ENCODE data around the gene MSANTD7. TPM values are rescaled to one million over a fixed set of nuclear protein-coding genes. Genes with fewer than 3 reads are reported as not detected.

The MSANTD7 gene
- total and polyA plus RNA-seq, 12 donors: 2.6 to 14.8 (median 7.5) TPM

DNA sequence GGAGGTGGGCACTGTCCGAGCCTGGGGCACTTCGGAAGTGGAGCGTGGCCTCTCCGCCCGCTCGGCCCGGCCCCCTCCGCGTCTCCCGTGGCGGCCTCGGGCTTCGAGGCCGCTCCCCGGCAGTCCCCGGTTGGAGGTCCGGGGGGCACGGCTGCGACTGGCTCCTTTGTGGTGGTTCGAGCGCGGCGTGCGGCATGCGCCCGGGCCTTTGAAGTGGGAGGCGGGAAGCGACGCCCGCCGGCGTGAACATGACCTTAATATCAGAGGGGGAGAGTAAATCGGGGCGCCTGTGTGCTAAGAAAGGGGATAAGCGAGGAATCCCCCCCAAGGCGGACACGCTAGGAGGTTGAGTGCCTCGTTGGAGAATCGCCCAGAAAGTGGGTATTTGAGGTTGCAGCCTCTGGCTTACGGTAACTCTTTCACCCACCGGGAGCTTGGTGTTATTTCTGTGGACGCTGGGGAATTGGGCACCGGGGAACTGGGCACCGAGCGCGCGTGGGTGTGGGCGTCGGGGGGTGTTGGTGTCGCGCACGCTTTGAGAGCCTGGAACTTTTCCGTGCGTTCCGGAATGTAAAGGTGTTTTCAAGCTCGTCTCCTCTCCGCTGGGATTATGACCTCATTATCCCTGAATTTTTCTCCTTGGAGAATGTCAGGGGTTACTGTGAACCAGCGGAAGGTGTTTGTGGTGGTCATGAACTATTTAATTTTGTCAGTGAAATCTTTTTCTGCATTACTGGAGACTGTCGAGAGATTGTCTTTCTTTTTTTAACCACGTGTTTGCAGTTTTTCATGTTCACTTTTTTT is 41.2 kb downstream of the MSANTD7 start:
- peak overlapping the region; percentile 53 to 94 (median 68) for H3K4me3 ChIP-seq
- peak overlapping the region in 4 of 5 donors; percentile 83 to 99 (median 96) for H3K27ac ChIP-seq
- DNase-seq: peak in 6 of 7 donors; percentile 26 to 57 (median 32)
- H3K36me3 ChIP-seq (replicated peaks in 1 of 2): no peaks in the 10 kb centered on the region
- intact Hi-C loops (cut with DNase I): no loop called here
- H3K9me3 ChIP-seq (replicated peaks in 1 of 3): no peaks in the 10 kb centered on the region
- H3K4me1 ChIP-seq (replicated peaks in 1 of 2): peaks cover 4 to 33% of the 10 kb centered on the region in 2 donors
- no peaks in the 10 kb centered on the region for H3K27me3 ChIP-seq
- 0 to 1% (median 0%) methylated on average over 16 to 60 of the region's 60 CpGs for WGBS, 4 donors
- TF ChIP-seq, protein P1, sequence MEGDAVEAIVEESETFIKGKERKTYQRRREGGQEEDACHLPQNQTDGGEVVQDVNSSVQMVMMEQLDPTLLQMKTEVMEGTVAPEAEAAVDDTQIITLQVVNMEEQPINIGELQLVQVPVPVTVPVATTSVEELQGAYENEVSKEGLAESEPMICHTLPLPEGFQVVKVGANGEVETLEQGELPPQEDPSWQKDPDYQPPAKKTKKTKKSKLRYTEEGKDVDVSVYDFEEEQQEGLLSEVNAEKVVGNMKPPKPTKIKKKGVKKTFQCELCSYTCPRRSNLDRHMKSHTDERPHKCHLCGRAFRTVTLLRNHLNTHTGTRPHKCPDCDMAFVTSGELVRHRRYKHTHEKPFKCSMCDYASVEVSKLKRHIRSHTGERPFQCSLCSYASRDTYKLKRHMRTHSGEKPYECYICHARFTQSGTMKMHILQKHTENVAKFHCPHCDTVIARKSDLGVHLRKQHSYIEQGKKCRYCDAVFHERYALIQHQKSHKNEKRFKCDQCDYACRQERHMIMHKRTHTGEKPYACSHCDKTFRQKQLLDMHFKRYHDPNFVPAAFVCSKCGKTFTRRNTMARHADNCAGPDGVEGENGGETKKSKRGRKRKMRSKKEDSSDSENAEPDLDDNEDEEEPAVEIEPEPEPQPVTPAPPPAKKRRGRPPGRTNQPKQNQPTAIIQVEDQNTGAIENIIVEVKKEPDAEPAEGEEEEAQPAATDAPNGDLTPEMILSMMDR (IDR thresholded peaks at IDR 0.05): no peak
- TF ChIP-seq POLR2A (IDR thresholded peaks at IDR 0.05): no peak

DNA sequence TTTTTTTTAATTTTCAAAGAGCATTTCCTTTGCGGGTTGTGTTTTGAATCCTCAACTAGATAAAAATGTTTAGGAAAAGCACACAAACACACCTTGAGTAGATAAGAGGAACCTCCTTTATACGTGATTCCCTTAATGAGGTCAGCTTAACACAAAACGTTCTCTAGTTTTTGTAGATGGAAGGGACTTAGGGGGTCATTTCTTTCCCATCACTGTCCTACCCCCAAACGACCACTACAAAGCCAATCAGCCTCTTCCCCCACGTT is 41.8 kb downstream of the MSANTD7 start:
- intact Hi-C loops (cut with DNase I): no loop called here
- no peak for TF ChIP-seq POLR2A (IDR thresholded peaks at IDR 0.05)
- TF ChIP-seq, protein P1 (IDR thresholded peaks at IDR 0.05): no peak
- H3K4me1 ChIP-seq (replicated peaks in 1 of 2): peaks cover 3 to 31% of the 10 kb centered on the region in 2 donors
- no peaks in the 10 kb centered on the region for H3K9me3 ChIP-seq (replicated peaks in 1 of 3)
- no peaks in the 10 kb centered on the region for H3K36me3 ChIP-seq (replicated peaks in 1 of 2)
- 0 to 3% (median 2%) methylated on average over 5 of the region's 5 CpGs for WGBS, 4 donors
- no peak for DNase-seq
- H3K27ac ChIP-seq: no peak overlapping the region
- H3K4me3 ChIP-seq: peak overlapping the region in 2 of 4 donors; percentile 77 to 94
- no peaks in the 10 kb centered on the region for H3K27me3 ChIP-seq

DNA sequence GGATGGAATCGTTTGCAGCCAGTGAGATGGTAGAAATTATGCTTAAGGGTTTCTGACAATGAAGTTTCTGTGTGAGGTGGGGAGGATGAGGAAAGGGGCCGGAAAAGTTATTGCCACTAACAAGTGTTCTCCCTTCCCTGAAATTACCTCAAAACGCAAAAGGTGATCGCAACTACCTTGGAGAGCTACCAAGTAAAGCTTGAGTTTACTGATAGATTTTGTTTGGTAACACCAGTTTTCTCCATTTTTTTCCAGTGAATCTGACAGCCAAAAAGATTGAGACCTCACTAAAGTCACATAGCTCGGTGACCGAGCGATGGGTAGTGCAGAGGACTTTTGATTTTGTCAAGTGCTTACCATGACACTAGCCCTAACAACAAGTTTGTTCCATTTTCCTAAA is 42.1 kb downstream of the MSANTD7 start:
- peak overlapping the region in 1 of 4 donors; percentile 94 for H3K4me3 ChIP-seq
- H3K27me3 ChIP-seq: no peaks in the 10 kb centered on the region
- DNase-seq: no peak
- 55 to 64% (median 61%) methylated on average over 7 of the region's 7 CpGs for WGBS, 4 donors
- H3K4me1 ChIP-seq (replicated peaks in 1 of 2): peaks cover 0 to 30% of the 10 kb centered on the region in 2 donors
- H3K27ac ChIP-seq: no peak overlapping the region
- intact Hi-C loops (cut with DNase I): no loop called here
- no peaks in the 10 kb centered on the region for H3K36me3 ChIP-seq (replicated peaks in 1 of 2)
- H3K9me3 ChIP-seq (replicated peaks in 1 of 3): no peaks in the 10 kb centered on the region
- TF ChIP-seq POLR2A (IDR thresholded peaks at IDR 0.05): no peak
- TF ChIP-seq, protein P1 (IDR thresholded peaks at IDR 0.05): no peak

DNA sequence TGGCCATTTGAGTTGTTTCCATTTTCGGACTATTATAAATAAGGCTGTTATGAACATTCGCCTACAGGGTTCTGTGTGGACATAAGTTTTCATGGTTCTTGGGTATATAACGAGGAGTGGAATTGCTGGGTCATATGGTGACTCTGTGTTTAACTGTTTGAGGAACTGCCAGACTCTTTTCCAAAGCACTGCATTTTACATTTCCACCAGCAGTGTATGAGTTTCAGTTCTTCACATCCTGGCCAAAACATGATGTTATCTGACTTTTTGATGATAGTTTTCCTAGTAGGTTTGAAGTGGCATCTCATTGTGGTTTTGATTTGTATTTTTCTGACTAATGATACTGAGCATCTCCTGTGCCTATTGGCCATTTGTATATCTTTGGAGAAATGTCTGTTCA is 46.0 kb downstream of the MSANTD7 start:
- intact Hi-C loops (cut with DNase I): no loop called here
- no peak for TF ChIP-seq POLR2A (IDR thresholded peaks at IDR 0.05)
- TF ChIP-seq, protein P1 (IDR thresholded peaks at IDR 0.05): no peak
- Histone ChIP-seq H3K36me3 (replicated peaks in 1 of 2) (no peaks in the 10 kb centered on the region), H3K27ac (no peak overlapping the region), H3K4me1 (replicated peaks in 1 of 2) (peaks cover 0 to 17% of the 10 kb centered on the region in 2 donors), H3K4me3 (no peak overlapping the region), H3K27me3 (no peaks in the 10 kb centered on the region), H3K9me3 (replicated peaks in 1 of 3) (no peaks in the 10 kb centered on the region)
- DNase-seq: no peak
- 92 to 93% (median 92%) methylated on average over 3 of the region's 3 CpGs for WGBS, 4 donors

Other genes starting within 250 kb of the MSANTD7 start
- 10 to 100 TPM; 20.9 to 81.7 (median 53.9) TPM for gene FAM107B, start 63.4 kb upstream of the MSANTD7 start, total RNA-seq
- gene FAM107B, start 63.4 kb upstream of the MSANTD7 start, polyA plus RNA-seq: 10 to 100 TPM; 16.0 to 78.9 (median 21.8) TPM
- gene CDNF, start 269 bp upstream of the MSANTD7 start, total RNA-seq: 1 to 10 TPM in 8 of 9 donors, under 1 TPM in 1; 0.97 to 6.6 (median 2.9) TPM
- gene CDNF, start 269 bp upstream of the MSANTD7 start, polyA plus RNA-seq: 1 to 10 TPM; 2.3 to 5.2 (median 3.6) TPM
- 10 to 100 TPM in 5 of 9 donors, 1 to 10 TPM in 4; 5.4 to 20.0 (median 11.3) TPM for gene HSPA14, start within 50 bp of the MSANTD7 start, total RNA-seq
- gene HSPA14, start within 50 bp of the MSANTD7 start, polyA plus RNA-seq: 10 to 100 TPM; 12.6 to 17.2 (median 13.4) TPM
- gene SUV39H2, start 40.6 kb downstream of the MSANTD7 start, total RNA-seq: 10 to 100 TPM in 1 of 9 donors, 1 to 10 TPM in 8; 3.5 to 19.1 (median 6.4) TPM
- 1 to 10 TPM; 1.7 to 9.9 (median 1.8) TPM for gene SUV39H2, start 40.6 kb downstream of the MSANTD7 start, polyA plus RNA-seq
- 10 to 100 TPM in 2 of 9 donors, 1 to 10 TPM in 7; 2.9 to 13.4 (median 8.6) TPM for gene DCLRE1C, start 115.8 kb downstream of the MSANTD7 start, total RNA-seq
- 1 to 10 TPM; 1.8 to 8.5 (median 7.6) TPM for gene DCLRE1C, start 115.8 kb downstream of the MSANTD7 start, polyA plus RNA-seq
- gene MEIG1, start 121.1 kb downstream of the MSANTD7 start, total RNA-seq: 1 to 10 TPM in 2 of 9 donors, not detected in 7; 1.1 TPM
- under 1 TPM; 0.44 to 0.97 (median 0.95) TPM for gene MEIG1, start 121.1 kb downstream of the MSANTD7 start, polyA plus RNA-seq
- 1 to 10 TPM in 3 of 9 donors, under 1 TPM in 6; 0.18 to 2.8 (median 0.67) TPM for gene OLAH, start 205.6 kb downstream of the MSANTD7 start, total RNA-seq
- gene OLAH, start 205.6 kb downstream of the MSANTD7 start, polyA plus RNA-seq: 1 to 10 TPM in 2 of 3 donors, under 1 TPM in 1; 0.51 to 1.6 (median 1.1) TPM

Data from adrenal gland (tissue), 12 donors.